ENCODE data around the gene OR4N2.
"Not testable (repeated sequence)": the region's sequence is repeated elsewhere in the genome, so short reads cannot be mapped to it uniquely, and the experiment has no call there.

OR4N2 gene

GRCh38 chr14:19799880-19800279 is 3.7 kb upstream of the OR4N2 start:
- no peak overlapping the region for H3K4me3 ChIP-seq (replicated peaks; ENCODE audit: low read depth, low read length)
- DNase-seq (ENCODE audit: low read depth), result no peak
- TF ChIP-seq CTCF (IDR thresholded peaks at IDR 0.05; ENCODE audit: low read length, missing control alignments), result no peak

DNA sequence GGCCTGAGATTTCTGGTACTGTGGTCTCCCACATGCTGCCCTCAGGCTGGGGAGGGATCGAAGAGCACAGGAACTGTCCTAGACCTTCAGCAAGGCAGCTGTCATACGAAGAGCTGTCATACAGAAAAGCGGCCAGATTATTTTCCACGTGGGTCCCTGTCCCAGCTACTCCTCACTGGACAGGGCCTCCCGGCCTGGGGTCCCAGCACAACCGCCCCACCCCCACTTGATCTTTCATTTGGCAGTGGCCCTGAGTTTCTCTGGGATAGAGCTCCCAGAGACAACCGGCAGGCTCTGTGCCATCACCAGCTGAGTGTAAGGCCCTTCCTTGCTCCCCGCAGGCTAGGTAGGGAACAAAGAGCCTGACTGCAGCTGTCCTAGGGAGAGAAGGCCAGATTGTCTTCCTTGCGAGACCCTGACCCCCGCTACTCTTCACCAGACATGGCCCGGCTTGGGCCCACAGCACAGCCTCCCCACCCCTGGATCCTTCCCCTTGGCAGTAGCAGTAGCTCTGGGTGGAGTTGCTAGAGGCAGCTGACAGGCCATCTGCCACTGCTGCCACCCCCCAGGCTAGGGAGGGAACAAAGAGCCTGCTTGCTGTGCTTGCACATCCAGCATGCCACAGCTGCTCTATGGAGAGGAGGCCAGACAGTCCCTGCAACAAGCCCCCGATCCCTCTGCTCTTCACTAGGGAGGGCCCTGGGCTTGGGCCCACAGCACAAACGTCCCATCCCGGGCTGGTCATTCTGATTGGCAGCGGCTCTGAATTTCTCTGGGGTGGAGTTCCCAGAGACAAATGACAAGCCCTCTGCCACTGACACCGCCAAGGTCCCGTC is 3.1 kb upstream of the OR4N2 start:
- no peak for TF ChIP-seq CTCF (IDR thresholded peaks at IDR 0.05; ENCODE audit: low read length, missing control alignments)

GRCh38 chr14:19801118-19801464 is 2.5 kb upstream of the OR4N2 start:
- no peak for TF ChIP-seq CTCF (IDR thresholded peaks at IDR 0.05; ENCODE audit: low read length, missing control alignments)
- no peak overlapping the region for H3K4me3 ChIP-seq (replicated peaks; ENCODE audit: low read depth, low read length)
- DNase-seq (ENCODE audit: low read depth), result no peak

More for the DNA sequence above, 3.1 kb upstream of the OR4N2 start:
- H3K4me3 ChIP-seq (replicated peaks; ENCODE audit: low read depth, low read length), result no peak overlapping the region
- no peak for DNase-seq (ENCODE audit: low read depth)

GRCh38 chr14:19813171-19813920 is 9.8 kb downstream of the OR4N2 start:
- DNase-seq (ENCODE audit: low read depth), result not testable (repeated sequence)

DNA sequence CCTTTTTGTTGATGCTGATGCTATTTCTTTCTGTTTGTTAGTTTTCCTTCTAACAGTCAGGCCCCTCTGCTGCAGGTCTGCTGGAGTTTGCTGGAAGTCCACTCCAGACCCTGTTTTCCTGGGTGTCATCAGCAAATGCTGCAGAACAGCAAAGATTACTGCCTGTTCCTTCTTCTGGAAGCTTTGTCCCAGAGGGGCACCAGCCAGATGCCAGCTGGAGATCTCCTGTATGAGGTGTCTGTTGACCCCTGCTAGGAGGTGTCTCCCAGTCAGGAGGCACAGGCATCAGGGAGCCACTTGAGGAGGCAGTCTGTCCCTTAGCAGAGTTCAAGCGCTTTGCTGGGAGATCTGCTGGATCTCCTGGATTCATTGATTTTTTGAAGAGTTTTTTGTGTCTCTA is 16.3 kb downstream of the OR4N2 start:
- not testable (repeated sequence) for DNase-seq (ENCODE audit: low read depth); H3K4me3 ChIP-seq (replicated peaks; ENCODE audit: low read depth, low read length)

More at GRCh38 chr14:19813171-19813920, 9.8 kb downstream of the OR4N2 start:
- not testable (repeated sequence) for H3K4me3 ChIP-seq (replicated peaks; ENCODE audit: low read depth, low read length)

GRCh38 chr14:19821016-19821415 is 17.4 kb downstream of the OR4N2 start:
- not testable (repeated sequence) for H3K4me3 ChIP-seq (replicated peaks; ENCODE audit: low read depth, low read length); DNase-seq (ENCODE audit: low read depth)

- no peak for TF ChIP-seq CTCF (IDR thresholded peaks at IDR 0.05; ENCODE audit: low read length, missing control alignments)
- no peak overlapping the region for H3K4me3 ChIP-seq (replicated peaks; ENCODE audit: low read depth, low read length)
- DNase-seq (ENCODE audit: low read depth), result no peak
Measured at GRCh38 chr14:19823178-19823577, 19.6 kb downstream of the OR4N2 start.

DNA sequence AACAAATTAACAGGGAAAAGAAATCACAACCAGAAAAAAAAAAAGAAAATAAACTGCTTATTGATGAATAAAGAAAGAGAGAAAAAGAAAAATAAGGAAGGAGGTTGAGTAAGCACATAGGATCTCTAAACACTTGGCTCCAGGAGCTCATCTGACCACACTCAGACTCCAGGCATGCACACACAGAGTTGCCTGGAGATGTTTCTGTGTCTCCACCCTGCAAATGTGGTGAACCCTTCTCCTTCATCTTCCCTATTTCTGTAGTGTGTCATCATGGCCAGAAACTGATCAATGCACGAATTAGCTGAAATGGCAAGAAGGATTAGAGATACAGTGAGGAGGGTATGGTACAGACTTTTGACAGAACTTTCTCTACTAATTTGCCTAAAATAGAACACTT is 20.2 kb downstream of the OR4N2 start:
- H3K4me3 ChIP-seq (replicated peaks; ENCODE audit: low read depth, low read length), result no peak overlapping the region
- TF ChIP-seq CTCF (IDR thresholded peaks at IDR 0.05; ENCODE audit: low read length, missing control alignments), result no peak
- no peak for DNase-seq (ENCODE audit: low read depth)

GRCh38 chr14:19827626-19828244 is 24.2 kb downstream of the OR4N2 start:
- not testable (repeated sequence) for DNase-seq (ENCODE audit: low read depth); H3K4me3 ChIP-seq (replicated peaks; ENCODE audit: low read depth, low read length)
